Smooth muscle cell (in vitro differentiated cells): ENCODE data around the gene MRPS35. TPM values are rescaled to one million over a fixed set of nuclear protein-coding genes. Genes with fewer than 3 reads are reported as not detected.

Source experiments
- DNase-seq: peaks from one replicate; lab custom pipeline; 2025; ENCODE audit not compliant: unreplicated experiment; lab: John Stamatoyannopoulos, UW
- H2AFZ ChIP-seq: fragments of 200-600 bp; sonication (generic); 2 replicates; pipeline ENCODE4 v1.6.0; 2016; ENCODE audit warnings: antibody characterized with exemption, low read depth, mild to moderate bottlenecking
- H3F3A ChIP-seq: fragments of 200-600 bp; sonication (generic); 2 replicates; pipeline ENCODE4 v1.6.0; 2017; ENCODE audit warnings: antibody characterized with exemption, low read depth
- H3K27ac ChIP-seq: fragments of 200-600 bp; sonication (generic); 2 replicates; pipeline ENCODE4 v1.5.1; 2016; ENCODE audit warnings: low read depth, mild to moderate bottlenecking
- H3K27me3 ChIP-seq: fragments of 200-600 bp; sonication (generic); 2 replicates; pipeline ENCODE4 v1.6.1; 2016; ENCODE audit warnings: low read depth, mild to moderate bottlenecking
- H3K36me3 ChIP-seq: fragments of 200-600 bp; sonication (generic); 2 replicates; pipeline ENCODE4 v1.5.1; 2016; ENCODE audit warnings: low read depth
- H3K4me1 ChIP-seq: fragments of 200-600 bp; sonication (generic); 2 replicates; pipeline ENCODE4 v1.5.1; 2016; ENCODE audit warnings: low read depth
- H3K4me2 ChIP-seq: fragments of 200-600 bp; sonication (generic); 2 replicates; pipeline ENCODE4 v1.6.0; 2016; ENCODE audit warnings: mild to moderate bottlenecking
- H3K4me3 ChIP-seq: fragments of 200-600 bp; sonication (generic); 2 replicates; pipeline ENCODE4 v1.5.1; 2016; ENCODE audit warnings: mild to moderate bottlenecking
- H3K79me2 ChIP-seq: fragments of 200-600 bp; sonication (generic); 2 replicates; pipeline ENCODE4 v1.6.0; 2016; ENCODE audit warnings: low read depth, mild to moderate bottlenecking
- H3K9ac ChIP-seq: fragments of 200-600 bp; sonication (generic); 2 replicates; pipeline ENCODE4 v1.6.0; 2016; ENCODE audit warnings: low read depth
- H3K9me3 ChIP-seq: fragments of 200-600 bp; sonication (generic); replicated peaks from 2 replicates; pipeline ENCODE4 v1.5.1; 2016; ENCODE audit warnings: low read depth
- H4K20me1 ChIP-seq: fragments of 200-600 bp; sonication (generic); 2 replicates; pipeline ENCODE4 v1.6.0; 2016; ENCODE audit warnings: low read depth
- CTCF ChIP-seq: fragments of 200-600 bp; sonication (generic); IDR thresholded peaks from 2 replicates; pipeline ENCODE4 v1.5.1; 2017; ENCODE audit warnings: borderline replicate concordance, mild to moderate bottlenecking, antibody characterized with exemption; ENCODE audit not compliant: insufficient read depth, poor library complexity, severe bottlenecking
- WGBS: methylation state at CpG from one replicate; pipeline ENCODE4 v1.1.7; 2016; ENCODE audit warnings: low lambda C conversion rate; 5-methylcytosine and 5-hydroxymethylcytosine counted together
- polyA plus RNA-seq: library from polyadenylated mRNA; unstranded; fragments of >200 nt; fragmentation: Nextera tagmentation; extraction: Ambion mirVana; gene quantifications from 2 replicates; pipeline ENCODE4 v1.2.1, GENCODE V29; 2016
- total RNA-seq: library from RNA; depleted of rRNA; stranded (reverse); fragments of >200 nt; gene quantifications from 2 replicates; pipeline ENCODE4 v1.2.3, GENCODE V29; 2014

Gene MRPS35
- total RNA-seq (75.6 and 77.1 TPM in 2 replicates), polyA plus RNA-seq (51.6 and 55.6 TPM in 2 replicates)

GRCh38 chr12:27710592-27711316 is at the start of gene MRPS35:
TSS of gene MRPS35 (plus strand) at chr12:27710832. CDS start at chr12:27710844, 12 bp downstream.
- Histone ChIP-seq H3K79me2 (peaks cover 51% of the 10 kb centered on the region), H3K9ac (peak within 1 kb of the TSS; percentile 86), H3K27me3 (no peaks in the 10 kb centered on the region), H3K9me3 (no peaks in the 10 kb centered on the region), H3K4me1 (peaks cover 10% of the 10 kb centered on the region), H3K27ac (peak within 1 kb of the TSS; percentile 73), H2AFZ (peak within 1 kb of the TSS; percentile 88), H3F3A (no peaks in the 10 kb centered on the region), H3K4me3 (peak within 1 kb of the TSS; percentile 79), H3K4me2 (peak within 1 kb of the TSS; percentile 96), H3K36me3 (no peaks in the 10 kb centered on the region), H4K20me1 (peaks cover 16% of the 10 kb centered on the region)
- no peak for TF ChIP-seq CTCF
- DNase-seq: peak; percentile 62
- under 1% methylated on average over 46 of the region's 46 CpGs for WGBS

DNA sequence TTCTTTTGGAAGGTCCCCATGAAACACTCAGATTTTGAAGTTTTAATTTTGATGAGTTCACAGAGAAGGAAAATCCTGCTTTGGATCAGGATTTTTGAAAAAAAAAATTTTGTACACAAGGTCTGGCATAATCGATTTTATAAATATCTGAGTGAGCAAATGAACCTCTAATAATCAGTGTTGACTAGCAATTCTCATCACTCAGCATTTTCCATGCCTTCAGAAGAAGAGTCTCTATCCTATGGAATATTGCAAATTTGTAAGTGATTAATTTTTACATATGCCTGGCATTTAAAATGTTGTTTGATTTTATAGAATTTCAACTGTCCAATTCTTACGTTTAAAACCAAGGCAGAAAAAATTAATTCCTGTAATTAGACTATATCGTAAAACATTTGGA is 44.9 kb upstream of the MRPS35 start:
- no peaks in the 10 kb centered on the region for H3K9me3 ChIP-seq
- peaks cover 37% of the 10 kb centered on the region for H3K36me3 ChIP-seq
- no peak overlapping the region for H3K9ac ChIP-seq
- H3K4me3 ChIP-seq: no peak overlapping the region
- no peaks in the 10 kb centered on the region for H3K79me2 ChIP-seq
- no peak overlapping the region for H3K4me2 ChIP-seq
- no peak for TF ChIP-seq CTCF
- H3K27ac ChIP-seq: no peak overlapping the region
- WGBS: 77% methylated on average over 3 of the region's 3 CpGs
- peaks cover 7% of the 10 kb centered on the region for H3F3A ChIP-seq
- no peak overlapping the region for H2AFZ ChIP-seq
- H4K20me1 ChIP-seq: no peaks in the 10 kb centered on the region
- H3K4me1 ChIP-seq: no peaks in the 10 kb centered on the region
- no peak for DNase-seq
- H3K27me3 ChIP-seq: no peaks in the 10 kb centered on the region

GRCh38 chr12:27666510-27666909 is 44.1 kb upstream of the MRPS35 start:
- H3K9ac ChIP-seq: no peak overlapping the region
- 60% methylated on average over 3 of the region's 3 CpGs for WGBS
- H3K4me2 ChIP-seq: no peak overlapping the region
- no peaks in the 10 kb centered on the region for H3K27me3 ChIP-seq
- H3K4me1 ChIP-seq: no peaks in the 10 kb centered on the region
- H4K20me1 ChIP-seq: no peaks in the 10 kb centered on the region
- no peaks in the 10 kb centered on the region for H3K9me3 ChIP-seq
- no peak overlapping the region for H3K4me3 ChIP-seq
- H3K79me2 ChIP-seq: no peaks in the 10 kb centered on the region
- no peak for DNase-seq
- peaks cover 7% of the 10 kb centered on the region for H3F3A ChIP-seq
- no peak overlapping the region for H2AFZ ChIP-seq
- TF ChIP-seq CTCF: no peak
- H3K36me3 ChIP-seq: peaks cover 31% of the 10 kb centered on the region
- H3K27ac ChIP-seq: no peak overlapping the region

- H3K4me2 ChIP-seq: no peak overlapping the region
- peak overlapping the region; percentile 35 for H3K27ac ChIP-seq
- H3F3A ChIP-seq: peaks cover 7% of the 10 kb centered on the region
- H4K20me1 ChIP-seq: no peaks in the 10 kb centered on the region
- no peaks in the 10 kb centered on the region for H3K27me3 ChIP-seq
- no peaks in the 10 kb centered on the region for H3K4me1 ChIP-seq
- TF ChIP-seq CTCF: no peak
- no peaks in the 10 kb centered on the region for H3K79me2 ChIP-seq
- H3K9ac ChIP-seq: no peak overlapping the region
- H3K4me3 ChIP-seq: no peak overlapping the region
- DNase-seq: no peak
- H3K9me3 ChIP-seq: no peaks in the 10 kb centered on the region
- WGBS: 77% methylated on average over 6 of the region's 6 CpGs
- H3K36me3 ChIP-seq: peaks cover 25% of the 10 kb centered on the region
- H2AFZ ChIP-seq: no peak overlapping the region
These were observed 43.1 kb upstream of the MRPS35 start for GRCh38 chr12:27667540-27667939.
